ENCODE measurements around the gene DYRK1A.

The DYRK1A gene

GRCh38 chr21:37450445-37450941, 83.9 kb downstream of the DYRK1A start:
- no peak for DNase-seq (ENCODE audit: low spot score)

DNA sequence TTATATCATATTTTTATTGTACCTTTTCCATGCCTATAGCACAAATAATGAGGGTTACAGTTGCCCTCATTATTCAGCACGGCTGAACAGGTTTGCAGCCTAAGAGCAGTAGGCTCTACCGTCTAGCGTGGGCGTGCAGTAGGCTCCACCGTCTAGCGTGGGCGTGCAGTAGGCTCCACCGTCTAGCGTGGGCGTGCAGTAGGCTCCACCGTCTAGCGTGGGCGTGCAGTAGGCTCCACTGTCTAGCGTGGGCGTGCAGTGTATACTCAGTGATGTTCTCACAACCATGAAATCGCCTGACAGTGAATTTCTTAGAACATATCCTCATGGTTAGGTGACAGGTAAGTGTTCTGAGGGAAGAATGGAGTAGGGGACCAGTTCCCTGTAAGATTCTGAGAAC, 84.9 kb downstream of the DYRK1A start:
- DNase-seq (ENCODE audit: low spot score) = no peak

DNA sequence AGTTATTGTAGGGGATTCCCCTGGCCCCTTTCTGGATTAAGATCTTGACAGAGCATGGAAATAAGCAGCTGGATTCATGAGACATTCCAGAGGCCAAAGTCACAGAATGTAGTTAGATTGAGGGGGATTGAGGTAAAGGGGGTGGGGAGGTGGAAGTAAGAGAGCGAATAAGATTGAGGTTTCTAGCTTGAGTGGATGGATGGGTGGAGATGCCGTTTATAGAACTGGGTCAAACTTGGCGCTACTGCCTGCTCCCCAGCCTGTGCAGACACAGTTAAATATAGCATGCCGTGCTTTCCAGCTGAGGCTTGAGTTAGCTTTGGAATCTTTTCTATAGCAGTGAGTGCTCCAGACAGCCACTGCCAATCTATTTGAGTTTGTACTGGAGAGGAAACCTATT, 85.7 kb downstream of the DYRK1A start:
- peak; percentile 22 for DNase-seq (ENCODE audit: low spot score)

GRCh38 chr21:37453350-37453749, 86.8 kb downstream of the DYRK1A start:
- no peak for DNase-seq (ENCODE audit: low spot score)

DNA sequence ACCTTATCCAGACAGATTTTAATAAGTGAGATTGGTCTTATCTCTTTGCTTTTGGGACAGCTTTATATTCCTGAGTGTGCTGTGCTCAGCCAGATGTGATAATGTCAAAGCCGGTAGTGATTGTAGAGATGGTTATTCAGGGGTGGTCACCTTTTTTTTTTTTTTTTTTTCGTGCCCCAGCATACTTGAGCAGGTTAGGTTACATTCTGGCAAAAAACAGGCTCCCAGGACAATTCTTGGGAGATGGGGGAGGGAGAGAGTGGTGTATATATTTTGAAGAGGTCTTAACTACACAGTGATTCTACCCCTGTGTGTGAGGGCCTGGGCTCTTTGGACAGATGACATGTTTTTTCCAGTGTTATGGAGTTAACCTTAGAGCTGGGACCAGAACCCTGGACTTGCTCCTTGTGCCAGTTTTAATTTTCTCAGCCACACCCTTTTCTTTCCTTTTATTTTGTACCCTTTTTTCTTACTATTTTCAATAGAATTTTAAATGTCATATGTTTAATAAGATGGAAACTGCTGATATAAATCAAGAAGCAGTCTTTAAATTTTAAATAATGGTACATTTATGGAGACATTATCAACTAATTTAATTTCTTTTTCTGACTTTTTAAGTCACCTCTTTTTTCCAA, 88.4 kb downstream of the DYRK1A start:
- DNase-seq (ENCODE audit: low spot score) = no peak

GRCh38 chr21:37455504-37455911, 88.9 kb downstream of the DYRK1A start:
- no peak for DNase-seq (ENCODE audit: low spot score)

GRCh38 chr21:37458669-37459276, 92.2 kb downstream of the DYRK1A start:
- DNase-seq (ENCODE audit: low spot score) = no peak

DNA sequence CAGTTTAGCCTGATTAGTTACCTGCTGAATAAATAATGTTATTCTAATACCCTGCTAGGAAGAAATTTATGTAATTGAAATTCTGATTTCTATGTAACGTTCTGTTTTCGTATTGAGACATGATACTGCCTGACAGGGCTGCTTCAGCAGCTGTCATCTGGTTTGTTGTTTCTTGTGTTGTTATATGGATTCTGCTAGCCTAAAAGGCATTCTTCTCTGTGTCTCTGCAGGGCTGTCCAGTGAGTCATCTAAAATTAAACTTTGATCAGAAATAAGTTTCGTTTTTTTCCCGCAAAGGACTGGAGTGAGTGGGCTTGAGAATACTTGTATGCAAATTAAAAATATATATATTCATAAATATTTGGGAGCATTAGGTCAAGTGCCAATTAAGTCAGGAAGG, 93.0 kb downstream of the DYRK1A start:
- no peak for DNase-seq (ENCODE audit: low spot score)

DNA sequence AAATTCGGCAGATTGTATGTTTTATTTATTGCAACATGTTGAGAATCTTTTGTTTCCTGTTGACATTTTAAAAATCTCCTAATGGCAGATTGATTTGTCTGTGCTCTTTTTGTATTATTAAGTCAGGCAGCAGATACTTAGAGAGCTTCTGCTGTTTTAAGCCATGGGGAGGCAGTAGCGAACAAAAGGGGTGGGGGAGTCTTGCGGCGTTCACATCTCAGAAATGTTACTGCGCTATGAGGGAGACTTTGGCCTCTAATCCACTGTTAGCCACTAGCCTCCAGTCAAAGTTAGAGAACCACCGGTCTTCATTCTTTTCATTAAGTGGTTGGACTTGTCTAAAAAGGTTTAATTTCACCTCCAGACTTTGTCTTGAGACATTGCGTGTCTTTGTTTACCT, 93.6 kb downstream of the DYRK1A start:
- DNase-seq (ENCODE audit: low spot score) = no peak

- DNase-seq (ENCODE audit: low spot score) = no peak
These were observed 94.9 kb downstream of the DYRK1A start for GRCh38 chr21:37461479-37461878.

DNA sequence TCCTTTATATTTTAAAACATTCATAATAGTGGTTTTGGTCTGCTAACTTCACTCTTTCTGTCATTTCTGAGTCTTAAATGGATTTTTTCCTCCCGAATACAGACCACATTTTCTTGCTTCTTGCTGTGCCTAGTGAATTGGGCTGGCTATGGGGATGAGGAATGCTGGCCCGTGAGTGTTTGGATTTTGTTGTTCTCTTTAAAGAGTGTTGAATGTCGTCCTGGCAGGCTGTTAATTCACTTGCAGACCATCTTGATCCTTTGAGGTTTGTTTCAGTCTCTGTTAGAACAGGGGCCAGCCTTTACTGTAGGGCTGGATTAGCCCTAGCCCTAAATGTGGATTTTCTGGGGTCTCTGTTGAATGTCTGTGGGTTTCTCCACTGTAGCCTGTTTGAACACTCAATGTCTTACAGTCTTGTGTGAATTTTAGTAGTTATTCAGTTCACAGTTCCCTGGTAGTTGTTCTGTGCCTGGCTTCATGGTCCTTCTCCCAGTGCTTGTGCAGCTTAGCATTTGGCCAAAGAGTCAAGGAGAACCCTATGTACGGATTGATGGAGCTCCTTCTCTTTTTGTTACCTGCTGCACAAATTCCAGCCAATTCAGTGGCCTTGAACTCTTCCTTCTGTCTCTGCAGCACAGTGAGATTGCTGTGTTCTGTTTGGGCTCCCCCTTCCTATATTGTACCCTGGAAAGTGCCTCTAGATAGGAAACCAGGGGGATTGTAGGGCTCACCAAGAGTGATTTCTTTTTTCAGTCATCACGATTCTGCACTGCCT, 95.7 kb downstream of the DYRK1A start:
- DNase-seq (ENCODE audit: low spot score) = no peak

DNA sequence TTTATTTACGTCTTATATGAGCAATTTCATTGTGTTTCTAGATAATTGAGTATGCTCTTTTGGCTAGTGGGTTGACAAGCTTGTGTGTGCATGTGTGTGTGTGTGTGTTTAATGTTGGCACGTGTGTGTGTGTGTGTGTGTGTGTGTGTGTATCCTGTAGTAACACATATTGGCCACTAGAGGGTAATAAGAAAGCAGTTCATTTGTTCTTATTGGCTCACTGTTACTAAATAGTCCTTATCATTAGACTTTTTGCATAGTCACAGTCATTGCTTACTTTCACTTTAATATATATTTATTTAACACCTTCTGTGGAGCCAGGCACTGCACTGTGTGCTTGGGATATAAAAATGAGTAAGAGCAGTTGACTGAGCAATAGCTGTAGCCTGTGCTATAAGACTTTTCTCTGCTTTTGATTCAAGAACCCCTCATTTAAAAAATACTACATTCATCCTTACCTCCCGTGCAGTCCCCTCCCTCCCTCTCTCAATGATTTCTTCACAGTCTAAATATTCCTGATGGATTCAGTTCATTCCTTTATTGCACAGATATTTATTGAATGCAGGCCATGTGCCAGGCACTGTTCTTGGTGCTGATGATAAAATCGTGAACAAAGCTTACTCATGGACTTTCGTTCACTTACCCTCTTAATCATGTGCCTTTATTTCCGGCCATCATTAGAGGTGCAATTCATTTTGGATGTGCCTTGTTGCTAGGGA, 96.7 kb downstream of the DYRK1A start:
- peak; percentile 37 for DNase-seq (ENCODE audit: low spot score)

- no peak for DNase-seq (ENCODE audit: low spot score)
These were observed 100.5 kb downstream of the DYRK1A start for GRCh38 chr21:37467082-37467481.

DNA sequence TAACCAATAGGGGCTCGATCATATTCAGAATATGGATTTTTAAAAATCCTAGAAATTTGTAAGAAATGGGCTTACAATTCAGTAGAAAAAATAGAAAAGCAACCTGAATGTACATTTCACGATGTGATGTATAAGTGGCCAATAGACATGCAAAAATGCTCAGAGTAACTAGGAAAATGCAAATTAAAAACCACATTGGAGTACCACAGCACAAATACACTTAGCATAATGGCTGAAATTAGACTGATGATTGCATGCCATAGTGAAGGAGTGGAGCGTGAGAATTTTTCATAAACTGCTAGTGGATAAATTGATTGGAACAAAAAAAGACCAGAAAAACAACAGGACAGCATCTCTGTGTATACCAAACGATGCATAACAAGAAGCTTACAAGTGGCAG, 102.3 kb downstream of the DYRK1A start:
- DNase-seq (ENCODE audit: low spot score) = no peak

GRCh38 chr21:37469441-37469840, 102.9 kb downstream of the DYRK1A start:
- DNase-seq (ENCODE audit: low spot score) = no peak

GRCh38 chr21:37472581-37472980, 106.0 kb downstream of the DYRK1A start:
- no peak for DNase-seq (ENCODE audit: low spot score)

GRCh38 chr21:37473491-37473890, 106.9 kb downstream of the DYRK1A start:
- no peak for DNase-seq (ENCODE audit: low spot score)

DNA sequence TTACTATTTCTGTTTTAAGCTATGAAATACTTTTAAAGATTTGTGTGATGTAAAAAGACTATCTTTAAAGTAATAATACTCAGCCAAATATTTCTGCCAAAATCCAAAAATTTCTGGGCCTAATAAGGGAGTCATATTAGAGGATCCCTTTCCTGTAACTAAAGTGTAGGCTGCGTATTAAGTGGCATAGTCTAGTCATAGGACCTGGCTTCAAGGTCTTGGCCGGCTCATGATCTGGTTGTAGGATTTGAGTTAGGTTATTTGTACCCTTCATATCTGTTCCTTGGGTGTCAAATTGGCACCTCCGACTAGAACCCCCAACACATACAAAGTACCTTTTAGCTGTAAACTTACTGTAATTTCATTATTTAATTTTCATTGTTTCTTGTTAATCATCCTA, 107.8 kb downstream of the DYRK1A start:
- no peak for DNase-seq (ENCODE audit: low spot score)

GRCh38 chr21:37475186-37475868, 108.8 kb downstream of the DYRK1A start:
- DNase-seq (ENCODE audit: low spot score) = no peak

GRCh38 chr21:37478794-37479193, 112.2 kb downstream of the DYRK1A start:
- DNase-seq (ENCODE audit: low spot score) = no peak

DNA sequence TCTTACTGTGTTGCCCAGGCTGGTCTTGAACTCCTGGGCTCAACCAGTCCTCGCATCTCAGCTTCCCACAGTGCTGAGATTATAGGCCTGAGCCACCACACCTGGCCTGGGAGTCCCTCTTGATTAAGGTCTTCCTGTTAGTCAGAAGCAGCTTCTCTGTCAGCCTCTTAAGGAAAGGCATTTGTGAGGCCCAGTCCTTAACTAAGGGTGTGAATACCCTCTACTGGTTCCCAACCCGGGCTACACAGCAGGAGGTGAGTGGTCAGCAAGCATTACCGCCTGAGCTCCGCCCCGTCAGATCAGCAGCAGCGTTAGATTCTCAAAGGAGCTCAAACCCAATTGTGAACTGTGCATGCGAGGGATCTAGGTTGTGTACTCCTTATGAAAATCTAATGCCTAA, 117.2 kb downstream of the DYRK1A start:
- DNase-seq (ENCODE audit: low spot score) = no peak
